HG03280 (cell line): ENCODE results near the gene CRAT.
A peak's percentile ranks its signal among the peaks of the same experiment; 100 is the strongest.

ENCODE experiments used
- ATAC-seq: cut with Tn5 transposase; IDR thresholded peaks from one replicate; pipeline ENCODE4 v1.9.1; 2021; ENCODE audit warnings: mild to moderate bottlenecking, moderate library complexity; ENCODE audit not compliant: unreplicated experiment

The CRAT gene

GRCh38 chr9:129094387-129095169 is 16.0 kb downstream of the CRAT start:
- no peak for ATAC-seq

- ATAC-seq, result no peak
Measured at GRCh38 chr9:129093602-129094386, 16.8 kb downstream of the CRAT start.

GRCh38 chr9:129089246-129089645 is 21.3 kb downstream of the CRAT start:
- no peak for ATAC-seq

- ATAC-seq, result no peak
Measured at GRCh38 chr9:129084087-129084486, 26.5 kb downstream of the CRAT start.

- no peak for ATAC-seq
Measured at GRCh38 chr9:129081388-129081904, 29.1 kb downstream of the CRAT start.

GRCh38 chr9:129080601-129081387 is 29.8 kb downstream of the CRAT start, which contains the start of gene DOLPP1:
TSS of gene DOLPP1 (plus strand) at chr9:129081111. CDS start at chr9:129081132, 21 bp downstream.
- ATAC-seq, result peak; percentile 95

- ATAC-seq, result no peak
Measured at GRCh38 chr9:129080298-129080600, 30.3 kb downstream of the CRAT start.

- no peak for ATAC-seq
Measured at GRCh38 chr9:129079829-129080228, 30.8 kb downstream of the CRAT start.

GRCh38 chr9:129078691-129079503 is 31.7 kb downstream of the CRAT start:
- no peak for ATAC-seq

- ATAC-seq, result no peak
Measured at GRCh38 chr9:129077236-129077635, 33.4 kb downstream of the CRAT start.

GRCh38 chr9:129076640-129077037 is 34.0 kb downstream of the CRAT start:
- no peak for ATAC-seq

- no peak for ATAC-seq
Measured at GRCh38 chr9:129075996-129076639, 34.5 kb downstream of the CRAT start.

- ATAC-seq, result no peak
Measured at GRCh38 chr9:129074106-129074505, 36.5 kb downstream of the CRAT start.

GRCh38 chr9:129073404-129073803 is 37.2 kb downstream of the CRAT start:
- no peak for ATAC-seq

GRCh38 chr9:129072171-129072570 is 38.4 kb downstream of the CRAT start:
- ATAC-seq, result no peak

- ATAC-seq, result no peak
Measured at GRCh38 chr9:129071526-129072126, 39.0 kb downstream of the CRAT start.

GRCh38 chr9:129070696-129071525 is 39.7 kb downstream of the CRAT start:
- ATAC-seq, result no peak

GRCh38 chr9:129069862-129070641 is 40.5 kb downstream of the CRAT start:
- ATAC-seq, result no peak
